Mucosa of gallbladder (tissue), 1 donor: ENCODE results near the gene AMIGO1. TPM values are rescaled to one million over a fixed set of nuclear protein-coding genes. Genes with fewer than 3 reads are reported as not detected.
A peak's percentile ranks its signal among the peaks of the same experiment; 100 is the strongest.

ENCODE experiments used
- DNase-seq: peaks from one replicate; pipeline ENCODE4 v3.0.0-alpha.2; 2020; ENCODE audit warnings: low spot score
- total RNA-seq: library from RNA; stranded (reverse); gene quantifications from one replicate; pipeline ENCODE4 v1.2.1, GENCODE V29; 2021
- donor health status: DM: no; HTN: no; CAD: no.

AMIGO1 gene
- total RNA-seq, 1 donor from 2014 or later = 15.6 TPM

GRCh38 chr1:109502364-109502851 lies 7.1 kb downstream of the AMIGO1 start:
- no peak for DNase-seq

- DNase-seq = no peak
Measured at GRCh38 chr1:109501644-109502363, 7.7 kb downstream of the AMIGO1 start.

DNA sequence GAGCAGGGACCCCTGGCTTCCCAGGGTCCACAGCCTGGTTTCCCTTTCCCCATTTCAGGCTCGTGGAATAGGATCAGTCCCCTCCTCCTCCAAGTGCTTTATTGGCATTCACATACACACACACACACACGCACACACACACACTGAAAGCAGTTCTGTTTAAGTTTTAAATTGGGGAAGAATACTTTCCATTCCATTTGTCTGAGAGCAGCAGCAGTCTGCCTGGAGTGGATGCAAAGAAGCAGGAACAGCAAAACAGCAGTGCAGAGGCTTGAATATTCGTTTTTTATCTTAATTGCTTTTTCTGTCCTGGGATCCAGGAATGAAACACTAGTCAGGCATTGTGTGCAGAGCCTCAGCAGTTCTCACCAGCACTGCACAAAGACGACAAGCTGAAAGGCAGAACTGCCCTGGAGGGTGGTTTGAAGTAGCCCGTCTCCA lies 8.6 kb downstream of the AMIGO1 start:
- DNase-seq = peak; percentile 48

- peak; percentile 50 for DNase-seq
Measured at GRCh38 chr1:109499661-109500536, 9.6 kb downstream of the AMIGO1 start.

GRCh38 chr1:109499081-109499480 lies 10.4 kb downstream of the AMIGO1 start:
- no peak for DNase-seq

- no peak for DNase-seq
Measured at GRCh38 chr1:109498161-109498801, 11.2 kb downstream of the AMIGO1 start.

DNA sequence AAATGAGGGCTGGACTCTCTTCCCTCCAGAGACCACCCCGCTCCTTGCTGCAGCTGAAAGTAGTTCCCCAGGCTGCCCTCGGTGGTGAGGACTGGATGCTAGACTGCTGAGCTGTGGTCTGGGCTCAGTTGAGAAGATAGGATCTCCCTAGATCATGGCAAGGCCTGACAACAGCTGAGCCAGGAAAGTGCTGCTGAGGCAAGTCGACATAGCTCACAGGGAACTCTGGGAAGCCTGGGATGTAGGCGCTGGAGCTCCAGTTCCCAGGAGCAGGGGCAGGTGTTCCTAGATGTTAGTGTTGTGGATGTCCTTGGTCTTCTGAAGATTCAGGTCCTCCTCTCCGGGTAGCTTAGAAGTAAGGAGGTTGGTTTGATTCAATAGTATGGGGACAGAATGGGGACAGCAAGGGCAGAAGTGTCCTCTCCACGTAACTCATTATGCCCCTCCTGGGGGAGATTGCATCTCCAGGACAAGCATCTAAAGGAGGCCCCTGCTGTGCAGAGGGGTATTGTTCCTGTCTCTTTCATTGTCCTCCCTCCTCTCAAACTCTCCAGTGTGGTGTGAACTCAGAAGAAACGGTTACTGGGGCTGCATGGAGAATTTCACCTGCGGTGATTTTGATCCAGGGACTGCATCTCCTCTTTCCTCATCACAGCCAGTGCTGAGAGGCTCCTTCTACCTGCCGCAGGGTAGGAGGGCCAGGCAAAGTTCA lies 11.9 kb downstream of the AMIGO1 start:
- no peak for DNase-seq

- DNase-seq = no peak
Measured at GRCh38 chr1:109495738-109496137, 13.8 kb downstream of the AMIGO1 start.

GRCh38 chr1:109493805-109494539 lies 15.6 kb downstream of the AMIGO1 start, which contains the start of gene CYB561D1:
CYB561D1 (plus strand) TSS chr1:109494094; CDS start chr1:109494140, 46 bp downstream.
- peak; percentile 83 for DNase-seq

- DNase-seq = no peak
Measured at GRCh38 chr1:109493227-109493626, 16.3 kb downstream of the AMIGO1 start.

DNA sequence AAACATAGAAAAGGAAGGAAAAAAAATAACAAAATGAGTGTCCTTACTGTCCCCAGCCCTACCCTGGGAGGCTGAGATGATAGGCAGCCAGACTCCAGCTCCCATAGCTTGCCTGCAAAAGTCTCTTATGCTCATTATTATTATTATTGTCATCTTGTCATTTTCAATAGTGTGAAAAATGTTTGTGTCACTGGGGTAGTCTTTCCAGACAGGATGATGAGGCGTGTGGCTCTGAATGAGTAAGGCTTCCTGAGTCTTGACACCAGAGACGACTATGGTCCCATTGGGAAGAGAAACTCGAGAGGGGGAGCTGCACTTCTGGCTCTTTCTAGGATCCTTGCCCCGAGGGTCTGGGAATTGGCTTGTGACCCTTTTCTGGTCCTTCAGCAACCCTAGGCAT lies 16.7 kb downstream of the AMIGO1 start:
- DNase-seq = no peak

- DNase-seq = no peak
Measured at GRCh38 chr1:109491372-109491771, 18.2 kb downstream of the AMIGO1 start.

DNA sequence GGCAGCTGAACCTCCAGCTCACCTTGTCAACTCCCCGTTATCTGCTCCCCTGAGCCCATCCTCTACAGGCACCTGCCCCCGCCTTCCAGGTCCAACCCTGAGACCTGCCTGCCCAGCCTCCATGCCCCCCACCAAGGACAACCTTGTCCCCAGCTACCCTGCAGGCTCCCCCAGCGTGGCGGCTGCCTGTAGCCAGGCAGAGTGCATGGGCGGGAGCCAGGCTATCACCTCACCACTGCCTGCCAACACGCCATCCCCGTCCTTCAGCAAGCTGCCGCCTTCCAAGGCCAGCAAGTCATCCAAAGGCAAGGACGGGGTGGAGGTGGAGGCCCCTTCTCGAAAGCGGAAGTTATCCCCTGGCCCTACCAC lies 18.6 kb downstream of the AMIGO1 start:
- DNase-seq = no peak

- peak; percentile 77 for DNase-seq
Measured at GRCh38 chr1:109490029-109490933, 19.2 kb downstream of the AMIGO1 start.

GRCh38 chr1:109488696-109489095 lies 20.8 kb downstream of the AMIGO1 start:
- DNase-seq = no peak

DNA sequence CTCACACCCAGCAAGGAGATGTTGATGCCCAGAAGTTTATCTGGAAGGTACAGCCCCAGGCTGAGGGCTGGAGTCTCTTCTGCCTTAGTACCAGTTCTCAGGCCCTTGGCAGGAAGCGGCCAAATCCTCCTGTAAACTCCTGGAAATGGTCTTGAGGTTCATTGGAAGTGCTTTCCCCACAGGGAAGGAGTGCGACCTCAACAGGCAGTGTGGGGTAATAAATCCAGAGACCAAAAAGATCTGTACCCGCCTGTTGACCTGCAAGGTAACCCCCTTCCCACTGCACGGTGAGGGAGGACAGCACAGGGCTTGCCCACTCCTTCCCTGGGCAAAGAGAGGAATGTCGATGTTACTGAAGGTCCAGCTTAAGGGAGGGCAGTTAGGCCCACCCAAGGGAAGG lies 21.3 kb downstream of the AMIGO1 start:
- DNase-seq = no peak

DNA sequence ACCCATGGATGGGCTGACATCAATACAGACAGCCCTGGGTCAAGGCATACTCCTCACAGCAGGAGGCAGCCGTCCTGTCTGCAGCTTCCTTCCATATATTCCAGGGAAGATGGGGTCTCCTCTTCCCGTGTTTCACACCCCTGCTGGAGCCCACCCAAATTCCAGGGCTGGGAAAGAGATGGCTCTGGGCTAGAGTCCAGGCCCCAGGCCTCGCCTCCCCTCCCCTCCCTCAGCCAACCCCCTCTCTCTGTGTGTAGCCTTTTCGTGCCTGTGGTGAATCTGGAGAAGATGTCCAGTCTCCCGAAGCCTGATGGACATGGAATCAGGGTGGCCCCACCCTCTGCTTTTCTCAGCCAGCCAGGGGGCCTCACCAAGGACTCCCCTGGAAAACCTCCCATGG lies 22.3 kb downstream of the AMIGO1 start:
- DNase-seq = no peak

DNA sequence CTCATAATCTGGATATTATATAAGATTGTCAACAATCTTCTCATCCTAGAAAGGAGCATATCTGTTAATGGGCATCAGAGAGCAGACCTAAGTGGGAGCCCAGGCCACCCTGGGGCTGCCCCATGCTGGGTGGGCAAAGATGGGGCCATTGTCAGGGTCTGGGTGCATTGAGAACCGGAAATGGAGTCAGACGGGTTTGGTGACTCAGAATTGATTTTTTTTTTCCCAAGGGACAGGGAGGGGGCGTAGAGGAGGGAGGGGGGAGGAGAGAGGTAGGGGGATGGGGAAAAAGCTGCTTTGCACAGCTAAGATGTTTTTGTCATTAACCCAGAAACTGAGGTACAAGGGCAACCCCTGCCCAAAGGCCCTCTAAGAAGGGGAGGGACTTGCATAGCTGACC lies 24.5 kb downstream of the AMIGO1 start:
- DNase-seq = no peak

DNA sequence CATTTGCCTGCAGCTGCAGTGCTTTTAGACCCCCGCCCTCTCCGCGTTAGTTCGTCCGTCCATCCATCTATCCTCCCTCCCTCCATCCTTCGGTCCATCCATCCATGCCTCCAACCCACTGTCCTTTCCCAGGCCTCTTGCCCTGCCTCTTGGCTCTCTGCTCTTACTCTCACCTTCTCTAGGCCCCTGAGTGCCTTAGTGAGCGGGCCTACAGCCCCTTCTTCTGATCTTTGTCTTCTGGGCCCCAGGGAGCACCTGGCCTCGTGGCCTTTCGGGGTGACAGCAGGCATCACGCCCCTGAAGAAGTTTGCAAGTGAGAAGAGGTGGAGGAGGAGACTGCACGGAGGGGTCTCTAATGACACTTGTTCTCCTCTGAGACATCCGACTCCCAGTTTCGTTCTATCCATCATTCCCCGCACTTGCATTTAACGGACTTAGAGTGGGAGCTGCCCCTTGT lies 25.0 kb downstream of the AMIGO1 start:
- DNase-seq = no peak
